NCI-H1417 treated with DMSO at 0.1 percent for 48 hours (cell line): ENCODE results near the gene OSBPL1A.

Experiments
- DNase-seq: peaks from one replicate; lab custom pipeline; 2025; lab: John Stamatoyannopoulos, UW

Gene OSBPL1A

GRCh38 chr18:24267878-24268277 lies 129.7 kb downstream of the OSBPL1A start:
- no peak for DNase-seq

GRCh38 chr18:24266131-24266530 lies 131.5 kb downstream of the OSBPL1A start:
- DNase-seq = no peak

GRCh38 chr18:24265502-24266064 lies 132.0 kb downstream of the OSBPL1A start:
- no peak for DNase-seq

- no peak for DNase-seq
Measured at GRCh38 chr18:24263050-24263449, 134.6 kb downstream of the OSBPL1A start.

GRCh38 chr18:24262087-24262486 lies 135.5 kb downstream of the OSBPL1A start:
- DNase-seq = no peak

DNA sequence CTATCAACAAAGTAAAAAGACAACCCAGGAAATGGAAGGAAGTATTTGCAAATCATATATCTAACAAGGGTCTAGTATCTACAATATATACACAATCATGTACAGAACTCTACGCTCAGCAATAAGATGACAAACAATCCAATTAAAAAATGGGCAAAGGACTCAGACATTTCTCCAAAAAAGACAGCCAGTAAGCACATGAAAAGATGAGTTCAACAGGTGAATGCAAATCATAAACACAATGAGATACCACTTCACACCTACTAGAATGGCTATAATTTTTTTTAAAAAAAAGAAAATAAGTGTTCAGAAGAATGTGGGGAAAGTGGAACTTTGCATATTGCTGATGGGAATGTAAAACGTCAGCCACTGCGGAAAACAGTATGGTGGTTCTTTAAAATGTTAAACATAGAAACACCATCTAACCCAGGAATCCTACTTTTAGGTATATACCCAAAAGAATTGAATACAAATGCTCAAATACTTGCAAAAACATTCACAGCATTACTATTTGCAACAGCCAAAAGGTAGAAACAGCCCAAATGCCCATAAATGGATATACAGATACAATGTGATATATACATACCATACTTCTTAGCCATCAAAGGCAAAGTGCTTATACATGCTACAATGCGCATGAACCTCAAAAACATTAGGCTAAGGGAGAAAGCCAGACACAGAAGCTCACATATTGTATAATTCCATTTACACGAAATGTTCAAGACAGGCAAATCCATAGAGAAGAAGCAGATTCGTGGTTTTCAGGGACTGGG lies 137.6 kb downstream of the OSBPL1A start:
- no peak for DNase-seq

DNA sequence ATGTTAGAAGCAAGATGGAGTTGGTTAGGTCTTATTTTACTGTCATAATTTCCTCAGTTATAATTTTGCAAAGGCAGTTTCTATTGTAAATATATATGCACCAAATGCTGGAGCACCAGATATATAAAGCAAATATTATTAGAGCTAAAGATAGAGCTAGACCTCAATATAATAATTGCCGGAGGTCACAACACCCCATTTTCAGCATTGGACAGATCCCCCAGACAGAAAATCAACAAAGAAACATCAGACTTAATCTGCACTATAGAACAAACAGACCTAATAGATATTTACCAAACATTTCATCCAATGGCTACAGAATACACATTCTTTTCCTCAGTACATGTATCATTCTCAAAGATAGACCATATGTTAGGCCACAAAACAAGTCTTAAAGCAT lies 143.6 kb downstream of the OSBPL1A start:
- DNase-seq = no peak

DNA sequence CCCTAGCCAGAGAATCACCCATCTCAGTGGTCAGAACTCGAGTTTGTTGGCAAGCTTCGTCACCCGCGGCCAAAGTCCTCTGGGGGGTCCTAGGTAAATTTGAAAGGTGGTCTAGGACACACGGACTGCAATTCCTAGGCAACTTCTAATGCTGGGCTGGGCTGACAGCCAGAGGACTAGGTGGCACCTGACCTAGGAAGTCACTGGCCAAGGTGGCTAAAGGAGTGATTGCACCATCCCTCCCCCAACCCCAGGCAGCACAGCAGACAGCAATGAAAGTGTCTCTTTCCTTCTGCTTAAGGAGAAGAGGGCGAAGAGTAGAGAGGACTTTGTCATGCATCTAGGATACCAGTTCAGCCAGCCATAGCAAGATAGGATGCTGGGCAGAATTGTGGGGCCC lies 147.9 kb downstream of the OSBPL1A start:
- no peak for DNase-seq

DNA sequence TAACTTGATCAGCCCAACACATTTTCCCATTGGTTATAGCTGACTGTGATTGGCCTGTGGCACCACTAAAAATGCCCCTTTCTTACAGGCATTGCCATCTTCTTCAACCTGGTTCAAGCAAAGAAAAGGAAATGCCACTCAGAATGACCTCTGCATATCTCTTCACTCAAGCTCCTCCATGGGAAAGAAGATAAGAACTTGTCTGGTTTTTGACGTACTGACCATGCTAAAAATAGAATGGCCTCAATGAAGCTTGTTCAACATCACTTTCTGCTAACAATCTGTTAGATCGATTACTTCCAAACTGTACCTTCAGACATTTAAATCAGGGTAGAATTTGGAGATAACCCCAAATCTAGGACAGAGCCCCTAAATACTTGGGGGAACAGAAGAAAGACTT lies 149.3 kb downstream of the OSBPL1A start:
- DNase-seq = no peak

- no peak for DNase-seq
Measured at GRCh38 chr18:24246143-24246542, 151.5 kb downstream of the OSBPL1A start.

DNA sequence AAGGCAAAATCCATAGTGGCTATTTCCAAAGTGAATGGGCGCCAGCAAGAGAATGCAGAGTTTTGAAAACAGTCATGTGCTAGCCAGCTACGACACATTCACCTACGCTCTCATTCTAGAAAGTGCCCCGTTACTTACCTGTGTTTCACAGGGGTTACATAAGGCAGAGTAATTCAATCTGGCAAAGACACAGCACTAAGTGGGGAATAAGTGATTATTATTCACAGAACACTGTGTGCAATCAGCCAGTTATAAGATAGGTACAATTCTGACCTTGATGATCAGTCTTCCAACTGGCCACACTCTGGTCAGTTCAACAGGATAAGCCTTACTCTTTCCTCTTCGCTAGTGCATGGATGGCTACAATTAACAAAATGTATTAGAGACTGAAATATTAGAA lies 152.9 kb downstream of the OSBPL1A start:
- no peak for DNase-seq

DNA sequence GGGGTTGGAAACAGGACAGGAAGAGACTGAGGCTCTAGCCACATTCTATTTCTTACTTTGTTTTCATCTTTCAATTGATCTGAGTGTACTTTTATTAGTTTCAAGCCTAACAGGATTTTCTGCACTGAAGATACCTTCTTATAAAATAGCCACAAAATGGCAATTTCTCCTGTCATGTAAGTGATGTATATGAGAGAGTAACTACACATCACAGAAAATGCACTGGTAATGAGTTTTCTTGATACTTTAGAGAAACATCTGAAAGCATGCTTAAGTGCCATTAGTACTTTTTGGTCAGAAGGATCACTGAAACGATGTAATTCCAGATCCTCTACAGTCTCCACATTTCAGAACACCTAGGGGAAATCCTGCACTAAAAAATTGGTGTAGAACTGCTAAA lies 153.9 kb downstream of the OSBPL1A start:
- no peak for DNase-seq

DNA sequence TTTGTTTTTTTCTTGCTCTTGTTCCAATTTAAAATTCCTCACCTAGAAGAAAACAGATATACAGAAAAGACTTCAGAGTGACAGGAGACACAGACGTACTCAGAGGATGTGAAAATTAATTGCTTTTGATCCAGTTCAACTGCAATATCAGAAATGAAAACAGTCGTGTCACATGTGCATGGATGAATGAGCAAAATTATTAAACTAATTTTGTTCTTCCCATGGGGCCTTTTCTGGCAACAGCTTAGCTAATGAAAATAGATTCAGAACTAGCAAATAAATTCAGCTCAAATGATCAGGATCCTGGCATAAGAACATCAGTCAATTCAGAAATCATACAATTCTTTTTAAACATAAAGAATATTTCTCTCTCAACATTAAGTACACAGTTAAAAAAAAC lies 158.3 kb downstream of the OSBPL1A start:
- no peak for DNase-seq

- DNase-seq = no peak
Measured at GRCh38 chr18:24238387-24238786, 159.2 kb downstream of the OSBPL1A start.

- DNase-seq = no peak
Measured at GRCh38 chr18:24234850-24235418, 162.7 kb downstream of the OSBPL1A start.

DNA sequence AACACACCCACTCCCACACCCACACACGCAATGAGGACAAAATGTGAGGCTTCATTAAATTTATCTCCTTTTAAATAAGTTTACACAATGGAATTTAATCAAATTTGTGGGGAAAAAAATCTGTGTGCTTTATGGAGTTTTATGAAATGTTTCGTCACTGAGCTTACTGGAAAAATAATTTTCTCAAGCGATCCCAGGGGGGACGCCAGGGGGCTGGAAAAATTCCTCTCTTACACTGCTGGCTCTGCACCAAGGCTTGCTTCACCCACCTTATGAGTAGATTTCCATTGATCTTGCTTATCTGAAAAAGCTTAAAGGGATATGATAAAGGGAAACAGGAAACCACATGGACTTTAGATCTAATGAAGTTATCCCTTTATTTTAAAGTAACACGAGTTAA lies 163.3 kb downstream of the OSBPL1A start:
- no peak for DNase-seq

GRCh38 chr18:24232800-24233199 lies 164.8 kb downstream of the OSBPL1A start:
- no peak for DNase-seq

DNA sequence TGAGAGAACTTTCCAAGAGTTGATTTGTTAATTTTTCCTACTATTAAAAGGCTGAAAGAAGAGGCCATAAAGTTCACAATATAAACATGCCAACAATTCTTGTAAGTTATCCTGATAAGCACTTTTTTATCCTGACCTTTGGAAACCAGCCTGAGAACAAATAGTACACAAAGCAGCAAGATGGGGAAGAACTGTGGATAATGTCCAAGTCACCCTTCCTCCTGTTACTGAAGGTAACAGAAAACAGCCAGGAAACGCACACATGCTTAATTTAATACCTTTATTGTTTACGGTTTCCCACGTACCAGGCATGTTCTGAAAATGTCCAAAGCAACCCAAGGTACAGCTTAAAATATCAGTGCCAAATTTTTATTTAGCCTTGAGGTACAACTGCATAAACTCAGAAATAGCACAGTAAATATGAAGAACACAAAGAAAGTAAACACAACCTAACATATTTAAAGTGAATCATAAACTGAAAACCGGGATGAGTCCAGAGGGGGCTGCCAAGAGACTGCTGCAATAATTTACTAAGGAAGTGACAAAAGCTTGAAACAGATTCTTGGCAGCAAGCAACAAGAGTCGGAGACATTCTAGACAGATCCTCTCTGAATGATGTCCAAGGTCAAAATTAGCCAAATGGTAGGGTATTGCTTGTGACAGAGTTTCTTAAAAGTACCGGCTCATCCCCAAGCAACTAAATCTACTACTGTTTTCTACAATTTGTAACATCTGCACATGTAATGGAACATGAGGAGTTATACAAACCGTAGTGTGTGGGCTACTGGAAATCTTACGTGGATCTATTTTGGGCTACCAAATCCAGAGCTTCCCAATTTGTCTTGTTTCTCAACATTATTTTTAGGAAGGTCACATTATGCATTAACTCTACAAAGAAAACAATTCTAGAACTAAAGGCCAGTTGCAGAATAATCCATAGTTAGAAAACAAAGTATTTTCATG lies 165.6 kb downstream of the OSBPL1A start:
- DNase-seq = no peak

DNA sequence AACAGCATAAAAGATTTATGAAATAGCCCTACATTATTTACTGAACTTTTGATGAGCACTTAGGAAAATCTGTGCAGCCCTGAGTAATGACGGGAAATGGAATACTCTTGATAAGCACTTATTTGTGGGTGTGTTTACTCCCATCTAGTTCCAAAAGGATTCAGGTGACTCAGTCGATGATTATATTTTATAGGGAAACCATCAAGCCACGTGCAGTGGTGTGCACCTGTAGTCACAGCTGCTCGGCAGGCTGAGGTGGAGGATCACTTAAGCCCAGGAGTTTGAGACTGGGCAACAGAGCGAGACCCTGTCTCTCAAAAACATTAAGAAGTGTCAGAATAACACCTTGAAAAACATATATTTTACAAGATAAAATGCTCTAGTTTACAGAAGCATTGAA lies 166.9 kb downstream of the OSBPL1A start:
- no peak for DNase-seq

GRCh38 chr18:24228667-24229041 lies 169.0 kb downstream of the OSBPL1A start:
- DNase-seq = no peak

GRCh38 chr18:24227977-24228666 lies 169.5 kb downstream of the OSBPL1A start:
- DNase-seq = no peak

GRCh38 chr18:24220318-24220688 lies 177.3 kb downstream of the OSBPL1A start:
- no peak for DNase-seq
